Upper lobe of left lung (tissue), 6 donors: ENCODE measurements around the gene ERFL. TPM values are rescaled to one million over a fixed set of nuclear protein-coding genes. Genes with fewer than 3 reads are reported as not detected.
A peak's percentile ranks its signal among the peaks of the same experiment; 100 is the strongest.
"Not testable (repeated sequence)": the region's sequence is repeated elsewhere in the genome, so short reads cannot be mapped to it uniquely, and the experiment has no call there.

Source experiments
- ATAC-seq, 2 donors: fragments of 200-7000 bp; cut with Tn5 transposase; one replicate each; pipeline ENCODE4 v1.9.1; 2022; ENCODE audit warnings: mild to moderate bottlenecking in 2 of 2, moderate library complexity in 2 of 2; ENCODE audit not compliant: low FRiP score in 2 of 2
- DNase-seq, 2 donors: peaks; one replicate each; pipeline ENCODE4 v3.0.0-alpha.2; 2019 to 2020
- H3K27ac ChIP-seq, 4 donors: fragments of 200-600 bp; sonication (generic); one replicate each; pipeline ENCODE4 v1.5.1; 2016 to 2019
- H3K27me3 ChIP-seq, 4 donors: fragments of 200-600 bp; sonication (generic); one replicate each; pipeline ENCODE4 v1.5.1; 2017 to 2019
- H3K36me3 ChIP-seq, 4 donors: fragments of 200-600 bp; sonication (generic); one replicate each; pipeline ENCODE4 v1.5.1; 2016 to 2019
- H3K4me1 ChIP-seq, 4 donors: fragments of 200-600 bp; sonication (generic); one replicate each; pipeline ENCODE4 v1.5.1; 2018 to 2019
- H3K4me3 ChIP-seq, 4 donors: fragments of 200-600 bp; sonication (generic); one replicate each; pipeline ENCODE4 v1.5.1; 2017 to 2019; ENCODE audit warnings: mild to moderate bottlenecking in 2 of 4, moderate library complexity in 1 of 4
- H3K9me3 ChIP-seq, 4 donors: fragments of 200-600 bp; sonication (generic); one replicate each; pipeline ENCODE4 v1.5.1; 2018 to 2019
- CTCF ChIP-seq, 6 experiments: fragments of 450-650 bp in 4 of 6; fragments of 200-600 bp in 2 of 6; sonication (generic) in 2 of 6; IDR thresholded peaks; one replicate each; pipeline ENCODE4 v1.5.1; 2016 to 2019; ENCODE audit warnings: antibody characterized with exemption in 6 of 6
- EP300 ChIP-seq, 4 donors: sonication (generic); formaldehyde crosslinking; IDR thresholded peaks; one replicate each; pipeline ENCODE4 v1.5.1; 2017; ENCODE audit warnings: antibody characterized with exemption in 4 of 4, control low read depth in 2 of 4
- POLR2A ChIP-seq, 4 donors: fragments of 450-650 bp; IDR thresholded peaks; one replicate each; pipeline ENCODE4 v1.5.1; 2016 to 2017; ENCODE audit warnings: antibody characterized with exemption in 4 of 4, mild to moderate bottlenecking in 2 of 4
- POLR2AphosphoS5 ChIP-seq, 2 donors: sonication (generic); formaldehyde crosslinking; IDR thresholded peaks; one replicate each; pipeline ENCODE4 v1.5.1; 2017; ENCODE audit warnings: antibody characterized with exemption in 2 of 2
- WGBS, 2 donors: methylation state at CpG; one replicate each; pipeline ENCODE4 v1.1.5; 2017 to 2018; 5-methylcytosine and 5-hydroxymethylcytosine counted together
- total RNA-seq, 6 donors: library from RNA; depleted of rRNA in 4 of 6; stranded (reverse); fragments of >200 nt in 4 of 6; gene quantifications; one replicate each; pipeline versions ENCODE4 v1.1.0 to v1.2.1, GENCODE V29; 2016 to 2021
- donor health status: DM: no; HTN: no; CAD: no; lungs with moderate emphysema.
- donor health status: DM: no; HTN: yes; CAD: no; lungs with severe emphysema.

ERFL gene
- total RNA-seq, 6 donors from 2014 or later: 0.20 to 6.3 (median 0.49) TPM; not detected in 1

- Histone ChIP-seq H3K4me3 (no peak overlapping the region), H3K4me1 (peaks cover 12 to 32% (median 25%) of the 10 kb centered on the region in 4 donors), H3K9me3 (no peaks in the 10 kb centered on the region), H3K36me3 (no peaks in the 10 kb centered on the region), H3K27ac (peak overlapping the region in 3 of 4 donors; percentile 49 to 75 (median 65)), H3K27me3 (no peaks in the 10 kb centered on the region)
- 70 to 72% methylated on average over 17 of the region's 17 CpGs for WGBS, 2 donors
- DNase-seq (no peak), ATAC-seq (no peak)
- TF ChIP-seq POLR2A (IDR thresholded peaks at IDR 0.05) (no peak), EP300 (IDR thresholded peaks at IDR 0.05) (no peak), POLR2AphosphoS5 (IDR thresholded peaks at IDR 0.05) (no peak)
Measured at GRCh38 chr19:41877916-41878905, 50.0 kb downstream of the ERFL start.

- Histone ChIP-seq H3K36me3 (peaks cover 0 to 7% (median 1%) of the 10 kb centered on the region in 4 donors), H3K4me3 (no peak within 1 kb of the TSS), H3K27me3 (no peaks in the 10 kb centered on the region), H3K9me3 (no peaks in the 10 kb centered on the region), H3K4me1 (peaks cover 19 to 36% (median 30%) of the 10 kb centered on the region in 4 donors), H3K27ac (peak within 1 kb of the TSS in 3 of 4 donors; percentile 49 to 75 (median 65))
- WGBS, 2 donors: 51 to 58% methylated on average over 6 to 8 of the region's 9 CpGs
- ATAC-seq (peak in 1 of 2 donors; percentile 46), DNase-seq (peak in 1 of 2 donors; percentile 52)
- TF ChIP-seq EP300 (IDR thresholded peaks at IDR 0.05) (no peak), CTCF (IDR thresholded peaks at IDR 0.05) (no peak), POLR2AphosphoS5 (IDR thresholded peaks at IDR 0.05) (no peak), POLR2A (IDR thresholded peaks at IDR 0.05) (no peak)
Measured at GRCh38 chr19:41876847-41877832, 51.1 kb downstream of the ERFL start, which contains the start of gene CD79A. Gene CD79A, plus strand, starts transcription at chr19:41877279. Its CDS starts 26 bp downstream, at chr19:41877305.

- Histone ChIP-seq H3K4me1 (peaks cover 23 to 35% (median 29%) of the 10 kb centered on the region in 4 donors), H3K27ac (peak overlapping the region in 2 of 4 donors; percentile 65 to 75), H3K36me3 (peaks cover 10 to 19% (median 13%) of the 10 kb centered on the region in 4 donors)
- H3K27me3 ChIP-seq, DNase-seq, H3K9me3 ChIP-seq, H3K4me3 ChIP-seq, ATAC-seq: not testable (repeated sequence)
- WGBS, 2 donors: 72 to 89% methylated on average over 3 of the region's 3 CpGs
Measured at GRCh38 chr19:41875973-41876372, 52.3 kb downstream of the ERFL start.

- DNase-seq (peak; percentile 86 to 94), ATAC-seq (peak; percentile 50 to 79)
- no peaks in the 10 kb centered on the region for H3K27me3 ChIP-seq
- H3K4me1 ChIP-seq: peaks cover 33 to 58% (median 48%) of the 10 kb centered on the region in 4 donors
- TF ChIP-seq POLR2A (IDR thresholded peaks at IDR 0.05) (peak in 1 of 4 donors; percentile 7), CTCF (IDR thresholded peaks at IDR 0.05) (peak; percentile 62 to 82 (median 72)), POLR2AphosphoS5 (IDR thresholded peaks at IDR 0.05) (no peak)
- peak overlapping the region in 1 of 4 donors; percentile 44 for H3K27ac ChIP-seq
- 47 to 56% methylated on average over 15 to 18 of the region's 18 CpGs for WGBS, 2 donors
- H3K9me3 ChIP-seq: no peaks in the 10 kb centered on the region
- no peak overlapping the region for H3K4me3 ChIP-seq
- peaks cover 22 to 48% (median 38%) of the 10 kb centered on the region in 4 donors for H3K36me3 ChIP-seq
Measured at GRCh38 chr19:41872775-41873647, 55.2 kb downstream of the ERFL start.

- Histone ChIP-seq H3K27ac (peak overlapping the region in 3 of 4 donors; percentile 35 to 64 (median 44)), H3K36me3 (peaks cover 22 to 55% (median 38%) of the 10 kb centered on the region in 4 donors), H3K4me3 (no peak overlapping the region), H3K4me1 (peaks cover 40 to 62% (median 50%) of the 10 kb centered on the region in 4 donors), H3K27me3 (no peaks in the 10 kb centered on the region), H3K9me3 (no peaks in the 10 kb centered on the region)
- 87 to 88% methylated on average over 11 to 12 of the region's 12 CpGs for WGBS, 2 donors
- DNase-seq: no peak
- TF ChIP-seq EP300 (IDR thresholded peaks at IDR 0.05) (no peak), POLR2A (IDR thresholded peaks at IDR 0.05) (no peak), CTCF (IDR thresholded peaks at IDR 0.05) (no peak), POLR2AphosphoS5 (IDR thresholded peaks at IDR 0.05) (no peak)
- ATAC-seq: no peak
Measured at GRCh38 chr19:41872384-41872774, 55.9 kb downstream of the ERFL start.
